Ectodermal cell (in vitro differentiated cells): ENCODE measurements around the gene ENAH.

ENCODE experiments used
- H3K27ac ChIP-seq: 2 replicates; pipeline ENCODE4 v1.7.0; 2013; ENCODE audit warnings: mild to moderate bottlenecking, low read depth, low read length; ENCODE audit not compliant: insufficient read depth, poor library complexity, severe bottlenecking
- H3K27me3 ChIP-seq: 2 replicates; pipeline ENCODE4 v1.7.0; 2013; ENCODE audit warnings: mild to moderate bottlenecking, low read length; ENCODE audit not compliant: insufficient read depth, control insufficient read depth, poor library complexity, severe bottlenecking
- H3K36me3 ChIP-seq: one replicate; pipeline ENCODE4 v1.7.0; 2013; ENCODE audit warnings: low read length; ENCODE audit not compliant: control insufficient read depth, insufficient read depth
- H3K4me1 ChIP-seq: one replicate; pipeline ENCODE4 v1.7.0; 2013; ENCODE audit warnings: low read length; ENCODE audit not compliant: control insufficient read depth, insufficient read depth
- H3K4me3 ChIP-seq: 2 replicates; pipeline ENCODE4 v1.7.0; 2013; ENCODE audit warnings: low read depth, low read length, control low read depth; ENCODE audit not compliant: insufficient read depth
- H3K9me3 ChIP-seq: 2 replicates; pipeline ENCODE4 v1.7.0; 2013; ENCODE audit warnings: mild to moderate bottlenecking, low read length, moderate library complexity; ENCODE audit not compliant: control insufficient read depth
- WGBS, 2 experiments: methylation state at CpG; one replicate each; pipeline ENCODE4 v1.1.7; 2013; ENCODE audit warnings: missing lambda C conversion rate in 2 of 2; 5-methylcytosine and 5-hydroxymethylcytosine counted together

The ENAH gene

GRCh38 chr1:225548140-225548857 lies 104.6 kb downstream of the ENAH start:
- Histone ChIP-seq H3K36me3 (no peaks in the 10 kb centered on the region), H3K27ac (no peak overlapping the region), H3K9me3 (no peaks in the 10 kb centered on the region), H3K4me3 (no peak overlapping the region), H3K27me3 (no peaks in the 10 kb centered on the region), H3K4me1 (no peaks in the 10 kb centered on the region)
- 87 to 88% methylated on average over 3 to 4 of the region's 4 CpGs for WGBS, 2 experiments

GRCh38 chr1:225545649-225546048 lies 107.3 kb downstream of the ENAH start:
- Histone ChIP-seq H3K4me1 (no peaks in the 10 kb centered on the region), H3K27ac (no peak overlapping the region), H3K27me3 (no peaks in the 10 kb centered on the region), H3K4me3 (no peak overlapping the region), H3K36me3 (no peaks in the 10 kb centered on the region), H3K9me3 (no peaks in the 10 kb centered on the region)
- WGBS, 2 experiments = 89 to 94% methylated on average over 2 of the region's 2 CpGs

DNA sequence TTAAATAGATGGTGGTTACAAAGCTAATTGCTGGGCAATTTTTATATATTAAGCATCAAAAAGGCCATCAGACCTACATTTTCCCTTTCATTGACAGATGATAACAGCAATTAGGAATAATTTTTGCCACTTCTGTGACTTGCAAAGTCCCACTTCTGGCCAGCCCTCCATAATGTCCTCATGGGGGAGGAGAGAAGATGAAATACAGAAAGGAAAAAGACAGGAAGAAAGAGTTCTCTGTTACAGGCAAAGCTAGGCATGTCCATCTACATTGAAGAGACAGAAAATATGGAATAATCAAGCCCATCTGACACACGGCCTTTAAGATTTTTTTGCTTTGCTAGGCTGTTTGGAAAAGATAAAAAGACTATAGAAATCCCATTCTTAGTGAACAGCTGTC lies 108.0 kb downstream of the ENAH start:
- H3K4me1 ChIP-seq = no peaks in the 10 kb centered on the region
- H3K36me3 ChIP-seq = no peaks in the 10 kb centered on the region
- 92 to 100% methylated on average over 1 of the region's 1 CpG for WGBS, 2 experiments
- H3K4me3 ChIP-seq = no peak overlapping the region
- no peak overlapping the region for H3K27ac ChIP-seq
- H3K9me3 ChIP-seq = no peaks in the 10 kb centered on the region
- no peaks in the 10 kb centered on the region for H3K27me3 ChIP-seq

- no peak overlapping the region for H3K4me3 ChIP-seq
- H3K27me3 ChIP-seq = no peaks in the 10 kb centered on the region
- H3K36me3 ChIP-seq = no peaks in the 10 kb centered on the region
- 100% methylated on average over 1 of the region's 1 CpG for WGBS, 2 experiments
- H3K4me1 ChIP-seq = no peaks in the 10 kb centered on the region
- no peak overlapping the region for H3K27ac ChIP-seq
- H3K9me3 ChIP-seq = no peaks in the 10 kb centered on the region
Observed at GRCh38 chr1:225544263-225544662, 108.7 kb downstream of the ENAH start.

DNA sequence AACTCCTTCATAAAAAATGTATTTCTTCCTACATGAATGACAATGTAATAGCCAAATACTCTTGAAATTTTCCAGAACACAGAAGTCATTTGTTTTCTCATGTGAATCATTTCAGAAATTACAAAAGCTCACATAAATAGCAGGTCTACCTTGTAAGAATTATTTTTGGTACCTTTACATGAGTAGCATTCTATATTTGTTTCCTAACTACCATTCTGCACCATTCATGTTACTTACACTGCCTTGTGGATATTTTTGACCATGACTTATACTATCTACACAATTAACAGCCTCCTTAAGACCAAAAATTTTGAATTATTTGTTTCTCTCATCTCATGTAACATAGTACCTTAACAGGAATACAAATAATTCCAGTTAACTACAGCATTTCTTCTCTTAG lies 109.6 kb downstream of the ENAH start:
- Histone ChIP-seq H3K27me3 (no peaks in the 10 kb centered on the region), H3K4me1 (no peaks in the 10 kb centered on the region), H3K27ac (no peak overlapping the region), H3K9me3 (no peaks in the 10 kb centered on the region), H3K36me3 (no peaks in the 10 kb centered on the region), H3K4me3 (no peak overlapping the region)

DNA sequence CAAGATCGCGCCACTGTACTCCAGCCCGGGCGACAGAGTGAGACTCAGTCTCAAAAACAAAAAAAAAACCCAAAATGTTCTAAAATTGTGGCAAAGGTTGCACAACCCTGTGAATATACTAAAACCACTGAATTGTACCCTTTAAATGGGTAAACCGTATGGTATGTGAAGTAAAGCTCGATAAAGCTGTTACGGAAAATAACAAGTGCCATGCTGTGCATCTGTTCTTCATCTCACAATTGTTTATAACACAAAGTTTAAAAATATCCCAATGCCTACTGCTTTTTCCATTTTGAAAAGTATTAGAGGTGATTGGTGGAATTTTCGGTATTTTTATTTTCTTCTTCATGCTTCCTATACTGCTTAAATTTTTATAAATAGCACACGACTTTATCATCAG lies 111.5 kb downstream of the ENAH start:
- no peaks in the 10 kb centered on the region for H3K4me1 ChIP-seq
- H3K27ac ChIP-seq = no peak overlapping the region
- H3K36me3 ChIP-seq = no peaks in the 10 kb centered on the region
- no peaks in the 10 kb centered on the region for H3K9me3 ChIP-seq
- WGBS, 2 experiments = 96 to 98% methylated on average over 7 of the region's 9 CpGs
- no peak overlapping the region for H3K4me3 ChIP-seq
- H3K27me3 ChIP-seq = no peaks in the 10 kb centered on the region

- WGBS, 2 experiments = 91 to 95% methylated on average over 4 of the region's 4 CpGs
- H3K27me3 ChIP-seq = no peaks in the 10 kb centered on the region
Observed at GRCh38 chr1:225539575-225539974, 113.3 kb downstream of the ENAH start.

DNA sequence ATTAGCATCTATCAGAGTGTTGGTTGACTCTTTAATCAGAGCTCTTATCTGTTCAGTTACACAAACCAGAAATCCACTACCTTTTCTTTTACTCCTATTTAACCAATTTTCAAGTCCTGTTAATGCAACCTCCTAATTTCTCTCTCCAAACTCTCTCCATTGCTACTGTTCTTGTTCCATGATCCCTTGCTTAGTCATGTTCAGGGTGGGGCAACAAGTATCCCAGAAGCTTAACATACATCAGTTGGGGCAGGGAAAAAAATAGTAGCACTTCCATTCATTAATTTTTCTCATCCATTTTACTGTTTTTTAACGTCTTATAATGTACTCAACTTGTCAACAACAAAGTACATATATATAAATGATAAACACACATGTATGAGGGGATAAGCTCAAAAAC lies 113.9 kb downstream of the ENAH start:
- Histone ChIP-seq H3K4me1 (no peaks in the 10 kb centered on the region), H3K27ac (no peak overlapping the region), H3K4me3 (no peak overlapping the region), H3K36me3 (no peaks in the 10 kb centered on the region), H3K9me3 (no peaks in the 10 kb centered on the region), H3K27me3 (no peaks in the 10 kb centered on the region)
- WGBS, 2 experiments = 83% methylated on average over 1 of the region's 1 CpG; no CpG with 5 or more reads in 1 of the 2 experiments

More at GRCh38 chr1:225539575-225539974, 113.3 kb downstream of the ENAH start:
- Histone ChIP-seq H3K4me1 (no peaks in the 10 kb centered on the region), H3K9me3 (no peaks in the 10 kb centered on the region), H3K4me3 (no peak overlapping the region), H3K36me3 (no peaks in the 10 kb centered on the region), H3K27ac (no peak overlapping the region)

- WGBS, 2 experiments = 70 to 74% methylated on average over 6 to 10 of the region's 10 CpGs
- Histone ChIP-seq H3K36me3 (no peaks in the 10 kb centered on the region), H3K4me3 (no peak overlapping the region), H3K27me3 (no peaks in the 10 kb centered on the region), H3K27ac (no peak overlapping the region), H3K9me3 (no peaks in the 10 kb centered on the region), H3K4me1 (peaks cover 5% of the 10 kb centered on the region)
Observed at GRCh38 chr1:225537554-225538251, 115.2 kb downstream of the ENAH start.

- Histone ChIP-seq H3K4me1 (peaks cover 5% of the 10 kb centered on the region), H3K9me3 (no peaks in the 10 kb centered on the region), H3K27ac (no peak overlapping the region), H3K4me3 (no peak overlapping the region), H3K27me3 (no peaks in the 10 kb centered on the region), H3K36me3 (no peaks in the 10 kb centered on the region)
- 91 to 93% methylated on average over 6 of the region's 6 CpGs for whole genome bisulfite sequencing, 2 experiments
Observed at GRCh38 chr1:225535280-225535679, 117.6 kb downstream of the ENAH start.
